C4-2B (cell line): ENCODE results near the gene HOXB8.

Experiments used
- H3K27ac ChIP-seq: fragments of 450-650 bp; 2 replicates; pipeline ENCODE4 v1.5.1; 2017
- ZFX ChIP-seq: fragments of 450-650 bp; IDR thresholded peaks from 2 replicates; pipeline ENCODE4 v1.6.1; 2017
- TF ChIP-seq, protein P1 (sequence below): fragments of 450-650 bp; conservative IDR thresholded peaks from 2 replicates; pipeline ENCODE4 v1.5.1; 2017; ENCODE audit warnings: mild to moderate bottlenecking

The HOXB8 gene

DNA sequence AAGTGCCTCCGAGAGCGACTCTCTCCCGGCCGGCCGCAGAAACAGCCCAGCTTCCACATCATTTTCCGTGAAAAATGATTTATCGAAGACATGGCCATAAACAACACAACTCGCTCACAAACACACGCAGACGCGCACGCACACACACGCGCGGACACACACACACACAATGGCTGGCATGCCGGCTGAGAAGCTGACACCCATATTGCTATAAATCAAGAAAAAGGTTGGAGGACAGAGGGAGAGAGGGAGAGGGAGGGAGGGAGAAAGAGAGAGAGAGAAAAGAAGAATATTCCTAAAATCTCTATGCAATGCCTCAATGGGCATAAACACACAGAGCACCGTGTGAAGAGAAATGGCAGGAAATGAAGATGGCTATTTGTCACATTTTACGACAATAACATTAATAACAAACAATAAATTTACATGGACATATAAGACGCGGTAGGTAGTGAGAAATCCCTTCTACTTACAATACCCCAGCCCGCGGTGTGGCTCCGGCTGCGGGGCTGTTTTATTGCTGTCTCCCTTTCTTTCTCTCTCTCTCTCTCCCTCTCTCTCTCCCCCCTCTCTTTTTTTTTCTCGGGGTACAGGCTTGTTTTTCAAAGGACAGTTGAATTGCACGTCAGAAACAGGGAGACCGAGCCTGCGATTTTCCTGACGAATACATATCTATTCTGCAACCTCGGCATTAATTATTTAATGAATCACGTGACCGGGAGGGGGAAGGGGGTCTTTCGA is 46.4 kb downstream of the HOXB8 start:
- H3K27ac ChIP-seq: no peak overlapping the region
- no peak for TF ChIP-seq ZFX
- TF ChIP-seq, protein P1, sequence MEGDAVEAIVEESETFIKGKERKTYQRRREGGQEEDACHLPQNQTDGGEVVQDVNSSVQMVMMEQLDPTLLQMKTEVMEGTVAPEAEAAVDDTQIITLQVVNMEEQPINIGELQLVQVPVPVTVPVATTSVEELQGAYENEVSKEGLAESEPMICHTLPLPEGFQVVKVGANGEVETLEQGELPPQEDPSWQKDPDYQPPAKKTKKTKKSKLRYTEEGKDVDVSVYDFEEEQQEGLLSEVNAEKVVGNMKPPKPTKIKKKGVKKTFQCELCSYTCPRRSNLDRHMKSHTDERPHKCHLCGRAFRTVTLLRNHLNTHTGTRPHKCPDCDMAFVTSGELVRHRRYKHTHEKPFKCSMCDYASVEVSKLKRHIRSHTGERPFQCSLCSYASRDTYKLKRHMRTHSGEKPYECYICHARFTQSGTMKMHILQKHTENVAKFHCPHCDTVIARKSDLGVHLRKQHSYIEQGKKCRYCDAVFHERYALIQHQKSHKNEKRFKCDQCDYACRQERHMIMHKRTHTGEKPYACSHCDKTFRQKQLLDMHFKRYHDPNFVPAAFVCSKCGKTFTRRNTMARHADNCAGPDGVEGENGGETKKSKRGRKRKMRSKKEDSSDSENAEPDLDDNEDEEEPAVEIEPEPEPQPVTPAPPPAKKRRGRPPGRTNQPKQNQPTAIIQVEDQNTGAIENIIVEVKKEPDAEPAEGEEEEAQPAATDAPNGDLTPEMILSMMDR: no peak

GRCh38 chr17:48567646-48568354 is 47.3 kb downstream of the HOXB8 start:
- no peak overlapping the region for H3K27ac ChIP-seq
- no peak for TF ChIP-seq ZFX
- TF ChIP-seq, protein P1: no peak

- H3K27ac ChIP-seq: no peak overlapping the region
- TF ChIP-seq, protein P1: no peak
- no peak for TF ChIP-seq ZFX
Measured at GRCh38 chr17:48567209-48567608, 47.9 kb downstream of the HOXB8 start.

DNA sequence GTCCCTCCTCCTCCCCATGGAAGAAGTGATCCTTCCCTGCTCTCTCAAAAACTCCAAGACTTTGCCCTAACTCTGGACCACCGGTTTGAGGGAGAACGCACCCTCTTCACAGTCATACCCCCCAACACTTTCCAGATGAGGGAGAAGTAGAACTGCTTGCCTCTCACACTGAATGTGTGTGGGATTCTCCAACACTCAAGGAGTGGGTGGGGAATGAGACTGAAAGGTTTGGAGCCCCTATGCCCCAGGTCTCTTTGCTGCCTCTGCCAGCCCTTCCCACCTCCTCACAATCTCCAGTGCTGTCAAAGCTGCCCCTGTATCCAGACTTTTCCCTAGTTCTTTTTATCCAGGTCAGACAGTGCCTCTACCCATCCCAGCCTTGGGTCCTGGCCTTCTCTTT is 48.4 kb downstream of the HOXB8 start:
- no peak overlapping the region for H3K27ac ChIP-seq
- TF ChIP-seq, protein P1: no peak

DNA sequence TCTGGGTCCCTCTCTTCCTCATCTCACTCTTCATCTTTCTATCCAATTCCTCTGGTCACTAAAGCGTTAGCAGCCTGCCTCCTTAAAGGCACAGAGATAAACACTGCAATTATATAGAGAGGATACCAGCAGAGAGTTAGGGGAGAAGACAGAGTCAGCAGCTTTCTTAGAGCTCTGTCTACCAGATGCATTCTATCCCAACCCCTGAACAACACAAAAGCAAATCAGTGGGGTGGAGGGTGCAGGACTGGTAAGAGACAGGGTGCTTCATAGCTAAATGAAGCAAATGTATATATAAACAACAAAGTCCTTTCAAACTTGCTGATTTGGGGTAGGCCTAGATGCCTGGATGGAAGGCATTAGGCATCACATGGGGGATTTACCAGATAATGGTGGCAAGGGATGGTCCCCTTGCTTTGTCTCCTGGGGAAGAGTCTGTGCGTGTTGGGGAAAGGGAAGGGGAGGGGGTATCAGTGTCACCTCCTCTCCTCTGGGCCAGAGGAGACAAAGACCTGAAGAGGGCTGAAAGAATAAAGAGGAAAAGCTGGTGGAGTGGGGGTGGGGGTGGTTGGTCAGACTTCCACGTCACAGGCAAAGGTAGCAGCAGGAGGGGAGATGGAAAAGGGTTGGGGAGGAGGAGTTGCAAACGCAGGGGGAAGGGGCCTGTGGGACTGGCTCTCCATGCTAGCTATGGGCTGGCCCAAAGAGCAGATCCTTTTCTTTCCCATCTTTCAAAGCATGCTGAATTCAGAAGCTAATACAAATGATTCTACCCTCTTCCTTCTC is 49.0 kb downstream of the HOXB8 start:
- TF ChIP-seq, protein P1: no peak
- TF ChIP-seq ZFX: no peak
- no peak overlapping the region for H3K27ac ChIP-seq

DNA sequence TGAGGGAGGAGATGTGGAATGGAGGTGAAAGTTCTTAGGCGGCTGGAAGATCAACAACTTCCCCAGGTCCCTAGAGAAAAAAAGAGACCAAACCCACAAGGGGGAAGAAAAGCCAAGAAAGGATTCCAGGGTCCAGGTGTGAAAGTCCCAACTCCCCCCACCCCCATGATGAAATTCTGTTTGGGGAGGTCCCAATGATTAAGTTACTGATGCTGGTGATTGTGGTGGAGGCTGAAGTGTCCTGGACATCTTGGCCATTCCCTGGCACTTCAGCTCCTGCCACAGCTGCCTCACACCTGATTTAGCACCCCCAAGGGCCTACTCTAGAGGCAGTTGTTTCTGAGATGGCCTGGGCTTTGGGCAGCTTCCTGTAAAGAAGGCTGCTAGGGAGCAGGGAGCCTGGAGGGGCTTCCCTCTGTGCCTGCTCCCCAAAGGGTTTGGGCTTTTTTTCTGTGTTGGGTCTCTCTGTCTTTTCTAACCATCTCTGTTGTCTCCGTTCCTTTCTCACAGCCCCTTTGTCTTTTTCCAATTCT is 50.0 kb downstream of the HOXB8 start:
- no peak overlapping the region for H3K27ac ChIP-seq
- TF ChIP-seq ZFX: no peak
- TF ChIP-seq, protein P1: no peak
